NCI-H1105 (cell line): ENCODE data around the gene TMIGD2.
"Not testable (repeated sequence)": the region's sequence is repeated elsewhere in the genome, so short reads cannot be mapped to it uniquely, and the experiment has no call there.

ENCODE experiments used
- DNase-seq: peaks from one replicate; lab custom pipeline; 2025; lab: John Stamatoyannopoulos, UW

Gene TMIGD2

GRCh38 chr19:4302243-4302640 is at the start of gene TMIGD2:
TMIGD2 (minus strand) TSS chr19:4302389; CDS start chr19:4302385, 4 bp downstream.
- no peak for DNase-seq

DNA sequence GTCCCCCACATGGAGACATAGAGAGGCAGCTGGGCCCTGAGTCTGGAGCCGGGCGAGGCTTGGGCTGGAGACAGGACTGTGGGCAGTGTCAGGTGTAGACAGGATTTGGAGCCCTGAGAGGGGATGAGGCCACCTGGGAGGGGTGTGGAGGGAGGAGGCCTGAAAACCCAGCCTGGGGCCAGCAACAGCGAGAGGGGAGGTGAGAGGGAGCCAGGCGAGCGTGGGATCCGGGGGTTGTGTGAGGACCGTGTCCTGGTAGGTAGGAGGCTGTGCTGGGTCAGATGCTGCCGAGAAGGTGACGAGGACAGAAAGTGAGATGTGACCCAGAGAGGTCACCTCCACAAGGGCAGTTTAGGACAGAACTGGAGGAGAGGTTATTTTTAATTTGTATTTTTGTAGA is 48.5 kb upstream of the TMIGD2 start:
- no peak for DNase-seq

- DNase-seq, result no peak
These were observed 47.9 kb upstream of the TMIGD2 start for GRCh38 chr19:4350111-4350510.

GRCh38 chr19:4349225-4349624 is 47.0 kb upstream of the TMIGD2 start:
- not testable (repeated sequence) for DNase-seq

DNA sequence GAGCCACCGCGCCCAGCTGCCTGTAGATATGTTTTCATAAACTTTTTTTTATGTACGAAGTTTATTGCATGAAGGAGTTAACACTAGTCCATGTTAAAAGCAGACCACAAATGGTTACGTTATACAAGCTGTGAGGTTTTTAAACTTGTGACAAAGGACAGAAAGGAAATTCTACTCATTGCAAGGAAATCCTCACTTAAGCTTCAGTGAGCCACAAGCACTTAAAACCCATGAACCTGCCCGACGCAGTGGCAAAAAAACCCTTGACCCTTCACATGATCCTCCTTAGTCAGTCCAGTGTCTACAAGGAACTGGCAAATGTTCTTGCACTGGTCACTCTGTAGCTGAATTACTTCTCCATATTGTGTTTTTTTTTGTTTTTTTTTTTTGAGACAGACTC is 45.3 kb upstream of the TMIGD2 start:
- DNase-seq, result no peak

GRCh38 chr19:4346020-4346383 is 43.8 kb upstream of the TMIGD2 start:
- no peak for DNase-seq

DNA sequence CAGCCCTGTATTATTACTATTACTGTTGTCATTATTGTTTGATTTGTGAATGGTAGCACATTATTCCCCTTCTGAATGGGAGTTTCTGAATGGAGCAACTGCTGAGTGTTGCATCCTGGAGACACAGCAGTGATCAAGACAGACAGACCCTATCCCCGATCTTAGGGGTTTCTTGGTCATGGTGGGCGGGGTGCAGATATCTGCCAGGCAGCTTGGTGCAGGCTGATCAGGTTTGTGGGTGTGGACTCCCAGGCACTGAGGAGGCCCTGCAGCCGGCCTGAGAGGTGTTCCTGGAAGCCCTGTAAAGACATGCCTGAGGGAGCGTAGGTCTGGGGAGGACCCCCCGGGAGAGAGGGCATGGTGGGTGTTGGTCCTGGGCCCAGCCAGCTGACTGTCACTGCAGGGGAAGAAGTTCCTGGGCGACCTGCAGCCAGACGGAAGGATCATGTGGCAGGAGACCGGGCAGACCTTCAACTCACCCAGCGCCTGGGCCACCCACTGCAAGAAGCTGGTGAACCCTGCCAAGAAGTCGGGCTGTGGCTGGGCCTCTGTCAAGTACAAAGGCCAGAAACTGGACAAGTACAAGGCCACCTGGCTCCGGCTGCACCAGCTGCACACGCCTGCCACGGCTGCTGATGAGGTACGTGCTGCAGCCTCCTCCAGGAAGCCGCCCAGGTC is 43.3 kb upstream of the TMIGD2 start:
- no peak for DNase-seq

DNA sequence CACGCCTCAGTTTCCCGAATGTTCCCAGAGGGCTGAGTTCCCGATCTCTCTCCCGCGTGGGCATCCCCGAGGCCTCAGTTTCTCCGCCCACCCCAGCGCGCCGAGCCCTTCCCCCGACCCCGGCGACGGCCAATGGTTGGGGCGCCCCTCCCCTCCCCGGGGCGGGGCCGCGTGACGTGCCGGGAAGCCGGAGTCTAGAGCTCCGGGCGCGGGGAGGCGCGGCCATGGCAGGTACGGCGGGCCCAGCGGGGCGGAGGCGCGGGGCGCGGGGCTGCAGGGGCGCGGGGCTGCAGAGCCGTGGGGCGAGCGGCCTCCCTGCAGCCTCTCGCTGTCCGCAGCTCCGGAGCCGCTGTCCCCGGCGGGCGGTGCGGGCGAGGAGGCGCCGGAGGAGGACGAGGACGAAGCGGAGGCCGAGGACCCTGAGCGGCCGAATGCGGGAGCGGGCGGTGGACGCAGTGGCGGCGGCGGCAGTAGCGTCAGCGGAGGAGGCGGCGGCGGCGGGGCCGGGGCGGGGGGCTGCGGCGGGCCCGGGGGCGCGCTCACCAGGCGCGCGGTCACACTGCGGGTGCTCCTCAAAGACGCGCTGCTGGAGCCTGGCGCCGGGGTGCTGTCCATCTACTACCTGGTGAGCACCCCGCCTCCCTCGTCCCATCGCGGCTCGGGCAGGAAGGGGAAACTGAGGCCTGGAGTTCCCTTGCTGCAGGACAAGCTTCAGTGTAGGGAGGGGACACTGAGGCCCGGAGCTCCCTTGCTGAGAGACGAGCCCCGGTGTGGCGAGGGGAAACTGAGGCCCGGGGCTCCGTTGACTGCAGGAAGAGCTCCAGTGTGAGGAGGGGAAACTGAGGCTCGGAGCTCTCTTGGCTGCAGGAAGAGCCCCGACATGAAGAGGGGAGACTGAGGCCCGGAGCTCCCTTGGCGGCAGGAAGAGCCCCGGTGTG is 41.5 kb upstream of the TMIGD2 start, which contains the start of gene MPND:
Gene MPND, plus strand, starts transcription at position 193 of the 938 bp plus-strand sequence. Its CDS starts 32 bp downstream, at position 225.
- peak; percentile 85 for DNase-seq

DNA sequence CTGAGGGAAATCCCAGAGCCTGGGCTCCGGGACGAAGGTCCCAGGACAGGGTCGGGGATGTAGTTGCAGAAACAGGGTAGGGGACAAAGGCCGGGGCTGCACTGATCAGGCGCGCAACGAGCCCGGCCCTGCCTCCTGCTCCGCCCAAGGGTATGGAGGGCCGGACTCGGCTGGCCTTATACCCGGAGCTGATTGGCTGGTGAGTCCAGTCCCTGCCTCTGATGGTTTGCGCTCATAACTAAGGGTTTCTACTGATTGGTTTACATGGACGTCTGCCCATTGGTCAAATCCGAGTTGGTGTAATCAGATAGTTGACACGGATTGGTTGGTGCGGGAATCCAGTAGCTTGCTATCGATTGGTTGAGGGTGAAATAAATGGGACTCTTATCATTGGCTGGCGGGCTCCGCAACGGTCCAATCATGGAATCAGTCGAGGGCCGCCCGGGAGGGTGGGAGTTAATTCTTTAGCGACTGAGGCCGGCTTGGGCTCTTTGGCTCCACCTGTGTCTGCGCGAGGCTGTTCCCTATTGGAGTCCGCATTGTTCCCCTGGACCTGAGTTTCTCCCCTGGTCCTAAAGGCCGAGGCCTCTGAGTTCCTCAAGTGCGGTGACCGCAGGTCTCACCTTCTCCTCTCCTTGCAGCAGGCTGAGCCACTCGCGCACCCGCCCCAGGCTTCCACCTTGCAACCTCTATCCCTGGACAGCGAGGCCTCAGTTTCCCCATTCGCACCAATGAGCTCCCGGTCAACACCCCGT is 40.6 kb upstream of the TMIGD2 start:
- DNase-seq, result peak; percentile 99

- no peak for DNase-seq
These were observed 40.1 kb upstream of the TMIGD2 start for GRCh38 chr19:4342314-4342614.

DNA sequence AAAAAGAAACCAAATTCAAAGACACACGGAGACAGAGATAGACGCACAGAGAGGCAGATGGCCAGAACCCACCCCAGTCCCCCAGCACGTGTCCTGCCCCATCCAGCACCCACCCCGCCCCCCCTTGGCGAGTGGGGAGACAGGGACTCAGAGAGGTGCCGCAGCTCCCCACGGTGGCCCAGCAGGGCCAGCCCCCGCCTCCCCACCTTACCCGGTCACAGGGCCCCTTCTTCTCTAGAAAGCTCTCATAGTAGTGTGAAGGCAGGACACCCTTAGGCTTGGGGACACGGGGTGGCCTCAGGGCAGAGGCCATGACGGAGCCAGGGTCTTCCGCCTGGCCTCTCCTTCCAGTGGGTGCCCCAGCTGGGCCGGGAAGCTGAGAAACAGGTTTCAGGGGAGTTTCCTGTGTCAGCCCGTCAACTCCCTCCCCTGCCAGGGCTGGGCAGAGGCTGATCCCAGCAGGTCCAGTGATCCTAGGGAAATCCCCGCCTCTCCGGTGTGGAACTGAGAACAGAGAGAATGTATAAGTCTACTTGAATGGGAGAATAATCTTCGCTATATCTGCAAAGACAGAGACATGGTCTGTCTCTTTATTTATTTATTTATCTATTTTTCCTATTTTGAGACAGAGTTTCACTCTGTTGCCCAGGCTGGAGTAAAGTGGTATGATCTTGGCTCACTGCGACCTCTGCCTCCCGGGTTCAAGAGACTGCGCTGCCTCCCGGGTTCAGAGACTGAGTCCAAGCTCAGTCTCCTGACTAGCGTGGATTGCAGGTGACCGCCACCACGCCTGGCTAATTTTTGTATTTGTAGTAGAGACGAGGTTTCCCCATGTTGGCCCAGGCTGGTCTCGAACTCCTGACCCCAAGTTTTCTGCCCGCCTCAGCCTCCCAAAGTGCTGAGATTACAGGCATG is 36.5 kb upstream of the TMIGD2 start, which contains the start of gene STAP2:
Gene STAP2, minus strand, starts transcription at position 387 of the 915 bp plus-strand sequence. Its CDS starts 74 bp downstream, at position 313.
- DNase-seq, result no peak

DNA sequence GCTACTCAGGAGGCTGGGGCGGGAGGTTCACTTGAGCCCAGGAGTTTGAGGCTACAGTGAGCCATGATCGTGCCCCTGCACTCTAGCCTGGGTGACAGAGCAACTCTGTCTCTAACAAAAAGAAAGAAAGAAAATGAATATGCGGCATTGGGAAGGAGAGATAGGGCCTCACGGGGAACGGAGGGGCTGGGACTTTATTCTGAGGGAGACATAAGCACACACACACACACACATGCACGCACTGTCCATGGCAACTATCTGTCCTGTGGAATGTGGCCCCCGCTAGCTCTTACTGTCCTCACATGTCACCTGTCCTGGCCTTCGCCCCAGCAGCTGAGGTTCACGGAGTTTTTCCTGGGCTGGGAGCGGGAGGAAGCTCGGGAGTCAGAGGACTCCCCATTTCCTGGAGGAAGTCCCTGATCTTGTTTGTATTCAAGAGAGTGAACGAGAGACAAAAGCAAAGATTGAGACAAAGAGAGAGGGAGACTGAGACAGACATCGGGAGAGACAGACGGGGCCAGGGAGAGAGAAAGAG is 35.8 kb upstream of the TMIGD2 start:
- DNase-seq, result no peak

- no peak for DNase-seq
These were observed 32.9 kb upstream of the TMIGD2 start for GRCh38 chr19:4334929-4335570.

- DNase-seq, result no peak
These were observed 27.7 kb upstream of the TMIGD2 start for GRCh38 chr19:4329858-4330257.

GRCh38 chr19:4328991-4329681 is 26.9 kb upstream of the TMIGD2 start:
- not testable (repeated sequence) for DNase-seq

DNA sequence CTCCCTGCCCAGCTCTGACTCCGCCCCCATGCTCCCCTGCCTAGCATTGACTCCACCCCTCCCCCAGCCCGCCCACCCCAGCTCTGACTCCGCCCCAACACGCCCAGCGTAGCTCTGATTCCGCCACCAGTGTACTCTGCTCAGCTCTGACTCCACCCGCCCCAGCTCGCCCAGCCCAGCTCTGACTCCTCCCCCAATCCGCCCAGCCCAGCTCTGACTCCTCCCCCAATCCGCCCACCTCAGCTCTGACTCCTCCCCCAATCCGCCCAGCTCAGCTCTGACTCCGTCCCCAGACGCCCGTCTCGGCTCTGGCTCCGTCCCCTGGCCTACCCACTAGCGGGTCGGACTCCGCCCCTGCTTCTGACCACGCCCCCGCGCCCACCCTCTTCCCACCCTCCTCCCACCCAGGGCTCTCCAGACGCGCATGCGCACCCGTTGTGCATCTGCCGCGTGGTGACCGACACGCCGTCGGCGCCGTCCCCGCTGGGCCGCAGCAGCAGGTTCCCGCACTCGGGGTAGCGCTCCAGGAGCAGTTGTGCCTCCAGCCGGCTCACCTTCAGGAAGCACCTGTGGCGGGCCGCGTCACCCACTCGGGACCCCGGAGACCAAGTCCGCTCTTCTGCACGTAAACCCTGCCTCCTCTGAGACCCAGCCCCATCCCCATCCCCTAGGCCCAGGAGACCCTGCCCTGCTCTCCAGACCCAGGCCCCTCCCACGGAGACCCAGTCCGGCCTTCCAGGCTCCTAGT is 26.2 kb upstream of the TMIGD2 start:
- DNase-seq, result no peak

DNA sequence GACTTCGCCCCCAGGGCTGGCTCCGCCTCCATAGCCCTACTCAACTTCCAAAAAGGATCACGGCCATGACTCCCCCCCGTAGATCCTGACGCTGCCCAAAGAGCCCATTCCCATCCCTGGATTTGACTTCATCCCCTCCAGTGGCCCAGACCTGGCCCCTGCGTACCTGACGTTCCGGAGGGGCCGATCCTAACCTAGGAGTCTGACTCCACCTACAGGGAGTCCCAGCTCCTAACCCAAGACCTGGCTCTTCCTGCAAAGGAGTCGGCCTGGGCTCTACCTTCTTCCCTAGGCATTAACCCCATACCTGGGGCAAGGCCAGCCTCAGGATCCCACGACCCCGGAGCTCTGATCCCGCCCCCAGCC is 25.7 kb upstream of the TMIGD2 start:
- DNase-seq, result no peak

GRCh38 chr19:4327252-4327876 is 25.2 kb upstream of the TMIGD2 start:
- no peak for DNase-seq

- no peak for DNase-seq
These were observed 24.7 kb upstream of the TMIGD2 start for GRCh38 chr19:4326837-4327251.
